Measurements from ENCODE around the gene IGFBP7. TPM values are rescaled to one million over a fixed set of nuclear protein-coding genes. Genes with fewer than 3 reads are reported as not detected.

IGFBP7 gene
- total RNA-seq, 1 experiment from 2014 or later: not detected

GRCh38 chr4:57117491-57117890, 7.3 kb upstream of the IGFBP7 start:
- CTCF ChIA-PET: no interaction called here
- POLR2A ChIA-PET (ENCODE audit: low non-redundant PET): no interaction called here

DNA sequence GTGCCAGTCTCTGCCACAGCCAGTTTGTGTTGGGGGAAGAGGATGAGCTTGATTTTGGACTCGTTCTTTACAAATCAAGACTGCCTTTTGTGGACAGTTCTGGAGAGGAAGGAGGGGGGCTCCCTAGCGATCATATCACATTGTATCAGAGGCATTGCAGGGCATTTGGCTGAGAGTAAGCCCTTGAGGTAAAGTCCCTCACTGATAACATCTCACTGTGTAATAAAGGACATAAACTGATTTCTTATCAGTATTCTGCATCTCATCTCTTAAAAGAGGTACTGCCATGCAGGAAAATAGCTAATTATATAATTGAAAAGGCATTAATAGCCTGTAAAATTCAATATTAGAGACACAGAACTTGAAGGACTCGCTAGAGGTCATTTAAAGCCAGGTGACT, 6.1 kb upstream of the IGFBP7 start:
- CTCF ChIA-PET: no interaction called here
- no TSS peak for BruUV-seq (replicated peaks)
- Histone ChIP-seq H3K27ac (ENCODE audit: low read depth, low read length, poor library complexity, severe bottlenecking) (no peak overlapping the region), H3K27me3 (replicated peaks; ENCODE audit: insufficient read depth, low read depth, low read length, poor library complexity) (peaks cover 18% of the 10 kb centered on the region), H3K4me1 (ENCODE audit: insufficient read depth, low read length, poor library complexity, severe bottlenecking) (no peaks in the 10 kb centered on the region), H3K36me3 (ENCODE audit: insufficient read depth, low read length, poor library complexity, severe bottlenecking) (no peaks in the 10 kb centered on the region), H3K4me3 (ENCODE audit: low read depth, low read length, poor library complexity, severe bottlenecking) (no peak overlapping the region), H3K9me3 (ENCODE audit: low read depth, low read length, poor library complexity, severe bottlenecking) (no peaks in the 10 kb centered on the region)
- intact Hi-C loops (cut with micrococcal nuclease; ENCODE audit: unreplicated experiment): loop anchor here (10.0 kb wide), 1 partner anchor 81 kb away; no protein-coding TSS in a partner anchor
- no peak for TF ChIP-seq EZH2 (IDR thresholded peaks at IDR 0.05; ENCODE audit: borderline replicate concordance, low read depth, low read length, poor library complexity, severe bottlenecking)
- TF ChIP-seq, protein P1, sequence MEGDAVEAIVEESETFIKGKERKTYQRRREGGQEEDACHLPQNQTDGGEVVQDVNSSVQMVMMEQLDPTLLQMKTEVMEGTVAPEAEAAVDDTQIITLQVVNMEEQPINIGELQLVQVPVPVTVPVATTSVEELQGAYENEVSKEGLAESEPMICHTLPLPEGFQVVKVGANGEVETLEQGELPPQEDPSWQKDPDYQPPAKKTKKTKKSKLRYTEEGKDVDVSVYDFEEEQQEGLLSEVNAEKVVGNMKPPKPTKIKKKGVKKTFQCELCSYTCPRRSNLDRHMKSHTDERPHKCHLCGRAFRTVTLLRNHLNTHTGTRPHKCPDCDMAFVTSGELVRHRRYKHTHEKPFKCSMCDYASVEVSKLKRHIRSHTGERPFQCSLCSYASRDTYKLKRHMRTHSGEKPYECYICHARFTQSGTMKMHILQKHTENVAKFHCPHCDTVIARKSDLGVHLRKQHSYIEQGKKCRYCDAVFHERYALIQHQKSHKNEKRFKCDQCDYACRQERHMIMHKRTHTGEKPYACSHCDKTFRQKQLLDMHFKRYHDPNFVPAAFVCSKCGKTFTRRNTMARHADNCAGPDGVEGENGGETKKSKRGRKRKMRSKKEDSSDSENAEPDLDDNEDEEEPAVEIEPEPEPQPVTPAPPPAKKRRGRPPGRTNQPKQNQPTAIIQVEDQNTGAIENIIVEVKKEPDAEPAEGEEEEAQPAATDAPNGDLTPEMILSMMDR (conservative IDR thresholded peaks at IDR 0.05; ENCODE audit: low read depth, low read length): no peak
- no peak for DNase-seq (ENCODE audit: low spot score)
- POLR2A ChIA-PET (ENCODE audit: low non-redundant PET): no interaction called here

More at GRCh38 chr4:57117491-57117890, 7.3 kb upstream of the IGFBP7 start:
- no peak for TF ChIP-seq EZH2 (IDR thresholded peaks at IDR 0.05; ENCODE audit: borderline replicate concordance, low read depth, low read length, poor library complexity, severe bottlenecking)
- TF ChIP-seq, protein P1 (conservative IDR thresholded peaks at IDR 0.05; ENCODE audit: low read depth, low read length): no peak
- DNase-seq (ENCODE audit: low spot score): no peak
- H3K9me3 ChIP-seq (ENCODE audit: low read depth, low read length, poor library complexity, severe bottlenecking): no peaks in the 10 kb centered on the region
- H3K36me3 ChIP-seq (ENCODE audit: insufficient read depth, low read length, poor library complexity, severe bottlenecking): no peaks in the 10 kb centered on the region
- intact Hi-C loops (cut with micrococcal nuclease; ENCODE audit: unreplicated experiment): loop anchor here (10.0 kb wide), 1 partner anchor 83 kb away; no protein-coding TSS in a partner anchor
- H3K27me3 ChIP-seq (replicated peaks; ENCODE audit: insufficient read depth, low read depth, low read length, poor library complexity): peaks cover 13% of the 10 kb centered on the region
- H3K4me3 ChIP-seq (ENCODE audit: low read depth, low read length, poor library complexity, severe bottlenecking): no peak overlapping the region
- no peaks in the 10 kb centered on the region for H3K4me1 ChIP-seq (ENCODE audit: insufficient read depth, low read length, poor library complexity, severe bottlenecking)
- no TSS peak for BruUV-seq (replicated peaks)
- no peak overlapping the region for H3K27ac ChIP-seq (ENCODE audit: low read depth, low read length, poor library complexity, severe bottlenecking)

GRCh38 chr4:57114973-57115372, 4.8 kb upstream of the IGFBP7 start:
- Histone ChIP-seq H3K4me3 (ENCODE audit: low read depth, low read length, poor library complexity, severe bottlenecking) (no peak overlapping the region), H3K27ac (ENCODE audit: low read depth, low read length, poor library complexity, severe bottlenecking) (no peak overlapping the region), H3K36me3 (ENCODE audit: insufficient read depth, low read length, poor library complexity, severe bottlenecking) (no peaks in the 10 kb centered on the region), H3K27me3 (replicated peaks; ENCODE audit: insufficient read depth, low read depth, low read length, poor library complexity) (peaks cover 25% of the 10 kb centered on the region), H3K4me1 (ENCODE audit: insufficient read depth, low read length, poor library complexity, severe bottlenecking) (no peaks in the 10 kb centered on the region), H3K9me3 (ENCODE audit: low read depth, low read length, poor library complexity, severe bottlenecking) (no peaks in the 10 kb centered on the region)
- no peak for DNase-seq (ENCODE audit: low spot score)
- no TSS peak for BruUV-seq (replicated peaks)
- no peak for TF ChIP-seq EZH2 (IDR thresholded peaks at IDR 0.05; ENCODE audit: borderline replicate concordance, low read depth, low read length, poor library complexity, severe bottlenecking)
- TF ChIP-seq, protein P1 (conservative IDR thresholded peaks at IDR 0.05; ENCODE audit: low read depth, low read length): no peak
- ChIA-PET POLR2A (ENCODE audit: low non-redundant PET) (no interaction called here), CTCF (no interaction called here)
- intact Hi-C loops (cut with micrococcal nuclease; ENCODE audit: unreplicated experiment): loop anchor here (10.0 kb wide), 1 partner anchor 80 kb away; no protein-coding TSS in a partner anchor

Data from A673 (cell line).